HG03025 (cell line): ENCODE measurements around the gene ALDH3B2.
"Not testable (repeated sequence)": the region's sequence is repeated elsewhere in the genome, so short reads cannot be mapped to it uniquely, and the experiment has no call there.

Experiments used
- ATAC-seq: cut with Tn5 transposase; IDR thresholded peaks from one replicate; pipeline ENCODE4 v1.9.1; 2021; ENCODE audit warnings: mild to moderate bottlenecking, moderate library complexity; ENCODE audit not compliant: unreplicated experiment, low FRiP score

ALDH3B2 gene

DNA sequence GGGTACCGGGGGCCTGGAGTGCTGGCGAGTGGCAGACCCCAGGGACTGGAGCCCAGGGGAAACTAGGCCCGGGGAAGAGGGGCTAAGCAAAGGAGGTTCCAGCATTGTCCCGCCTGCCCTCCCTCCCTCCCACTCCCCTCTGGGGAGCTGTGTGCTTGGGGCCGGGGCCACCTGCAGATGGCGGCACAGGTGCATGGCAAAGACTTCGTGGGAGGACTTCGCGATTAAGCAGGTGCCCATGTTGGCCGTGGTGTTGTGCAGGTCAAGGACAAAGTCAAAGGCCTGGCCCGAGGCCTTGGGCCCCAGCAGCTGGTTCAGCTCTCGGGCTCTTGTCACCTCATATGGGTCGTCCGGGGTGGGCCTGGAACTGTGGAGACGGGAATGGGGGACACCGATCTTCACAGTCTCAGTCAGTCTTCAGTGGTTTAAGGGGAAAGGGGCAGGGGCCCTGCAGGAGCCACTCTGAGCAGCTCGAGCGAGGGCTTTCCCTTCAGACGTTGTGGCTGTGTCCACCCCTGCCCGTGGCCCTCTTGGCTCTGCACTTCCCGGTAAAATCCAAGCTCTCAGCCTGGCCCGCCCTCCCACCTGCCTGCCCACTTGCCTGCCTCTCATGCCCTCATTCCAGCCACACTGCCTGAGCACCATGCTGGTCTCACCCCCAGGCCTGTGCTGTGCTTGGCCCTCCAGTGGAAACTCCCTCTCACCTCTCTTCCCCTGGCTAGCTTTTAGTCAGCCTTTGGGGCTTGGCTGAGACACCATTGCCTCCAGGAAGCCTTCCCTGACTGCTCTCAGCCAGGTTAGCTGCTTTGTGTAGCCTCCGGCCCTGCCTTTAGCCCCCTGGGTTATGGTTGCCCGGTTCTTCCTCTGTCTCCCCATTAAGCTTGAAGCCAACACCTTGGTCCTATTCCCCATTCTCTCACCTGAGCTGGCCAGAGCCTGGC is 28.6 kb downstream of the ALDH3B2 start:
- ATAC-seq: no peak

- ATAC-seq: no peak
These were observed 29.7 kb downstream of the ALDH3B2 start for GRCh38 chr11:67644472-67645418.

DNA sequence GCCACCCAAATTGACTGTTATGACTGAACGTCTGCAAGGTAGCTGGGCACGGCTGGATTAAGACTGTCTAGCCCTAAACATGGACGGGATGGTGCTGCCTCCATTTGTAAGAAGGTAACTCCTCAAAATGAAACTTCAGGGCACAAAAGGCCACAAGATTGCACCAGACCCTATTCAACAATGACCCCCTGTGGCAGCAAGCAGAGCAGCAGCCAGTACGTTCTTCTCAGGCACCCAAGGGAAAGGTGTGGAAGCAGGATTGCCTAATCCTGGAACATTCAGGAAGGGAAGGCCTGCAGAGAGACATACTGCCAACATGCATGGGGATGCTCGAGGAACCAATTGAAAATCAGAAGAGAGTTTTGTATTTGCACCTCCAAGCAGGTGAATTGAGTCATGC is 30.4 kb downstream of the ALDH3B2 start:
- ATAC-seq: no peak

- no peak for ATAC-seq
These were observed 32.0 kb downstream of the ALDH3B2 start for GRCh38 chr11:67642173-67643120.

GRCh38 chr11:67641338-67642172 is 32.9 kb downstream of the ALDH3B2 start:
- no peak for ATAC-seq

DNA sequence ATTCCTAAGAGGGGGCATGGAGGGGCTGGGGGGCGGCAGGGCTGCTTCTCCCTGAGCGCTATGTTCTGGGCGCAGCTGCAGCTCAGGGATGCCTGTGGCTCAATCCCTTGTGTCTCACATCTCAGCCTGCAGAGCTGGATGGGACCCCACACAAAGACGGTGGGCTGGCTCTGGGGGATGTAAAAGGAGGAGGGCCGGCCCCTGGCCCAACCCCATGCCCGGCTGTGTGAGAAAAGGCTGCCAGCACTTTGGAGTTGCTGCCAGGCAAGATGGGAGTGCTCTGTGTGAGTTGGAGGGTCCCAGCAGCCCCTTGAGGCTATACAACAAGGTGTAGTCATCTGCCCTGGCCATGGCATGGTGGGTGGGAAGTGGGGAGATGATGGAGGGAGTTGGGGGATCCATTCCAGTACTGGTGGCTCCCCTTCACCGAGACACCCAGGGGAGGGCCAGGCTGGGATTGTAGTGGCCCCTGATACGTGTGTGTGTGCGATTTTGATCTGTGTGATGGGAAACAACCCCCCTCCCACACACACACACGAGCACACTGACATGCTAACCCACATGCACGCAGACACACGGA is 33.6 kb downstream of the ALDH3B2 start:
- no peak for ATAC-seq

GRCh38 chr11:67640021-67640757 is 34.2 kb downstream of the ALDH3B2 start:
- ATAC-seq: no peak

DNA sequence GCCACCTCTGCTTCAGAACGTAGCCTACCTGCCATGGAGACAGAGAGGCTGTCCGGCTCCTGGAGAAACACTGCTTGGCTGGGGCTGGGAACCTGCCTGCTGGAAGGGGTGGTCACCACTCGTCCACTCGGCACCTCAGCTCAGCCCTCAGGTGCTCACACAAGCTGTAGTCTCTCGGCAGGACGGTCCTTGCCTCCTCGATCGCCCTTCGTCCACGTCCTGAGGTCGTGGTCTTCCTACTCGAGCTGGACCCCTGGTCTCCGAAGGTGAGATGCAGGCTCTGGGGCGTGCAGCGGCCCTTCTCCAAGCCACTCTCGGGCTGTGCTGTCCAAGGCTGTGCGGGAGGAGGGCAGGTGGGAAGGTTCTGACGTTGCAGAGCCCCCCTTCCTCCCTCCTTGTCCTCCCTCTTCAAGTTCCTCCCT is 35.0 kb downstream of the ALDH3B2 start, which contains the start of gene TBX10:
TBX10 (minus strand) TSS at position 326 of the 422 bp plus-strand sequence; CDS start at position 35, 291 bp downstream.
- no peak for ATAC-seq

DNA sequence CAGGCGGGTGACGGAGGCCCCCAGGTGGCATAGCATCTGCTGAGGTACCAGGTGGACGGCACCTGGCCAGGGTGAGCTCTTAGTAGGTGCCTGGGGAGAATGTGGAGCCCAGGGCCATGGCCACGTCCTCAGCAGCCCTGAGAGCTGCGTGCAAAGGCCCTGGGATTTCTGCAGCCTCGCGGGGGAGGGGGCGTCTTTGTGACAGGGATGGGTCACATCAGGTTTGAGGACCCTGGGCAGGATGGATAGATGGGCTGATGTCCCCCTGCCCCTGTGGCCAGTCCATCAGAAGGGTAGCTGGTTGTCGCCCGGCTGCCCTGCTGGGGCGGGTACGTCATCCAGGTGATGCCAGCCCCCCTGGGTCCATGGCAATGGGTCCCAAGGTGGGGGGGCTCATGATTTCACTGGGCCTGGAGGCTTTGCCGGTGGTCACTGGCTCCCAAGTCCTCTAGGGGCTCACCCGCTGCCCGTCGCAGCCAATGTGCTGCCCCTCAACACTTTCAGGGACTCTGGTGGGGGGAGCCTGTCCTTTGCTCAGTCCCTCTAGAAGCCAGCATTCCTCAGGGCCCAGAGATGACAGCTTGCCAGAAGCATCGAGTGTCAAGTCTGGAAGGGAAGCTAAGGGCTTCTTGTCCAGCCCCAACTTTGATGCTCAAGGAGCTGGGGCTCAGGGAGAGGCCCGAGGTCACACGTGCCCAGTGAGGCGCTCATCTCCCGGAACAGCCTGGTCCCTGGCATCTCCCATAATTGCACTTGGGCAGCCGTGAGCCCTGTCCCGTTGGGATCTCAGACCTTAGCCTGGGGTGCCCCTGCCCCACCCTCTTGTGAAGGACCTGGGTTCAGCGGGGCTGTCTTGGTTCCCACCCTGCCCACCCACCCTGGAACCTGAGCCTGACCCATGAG is 35.6 kb downstream of the ALDH3B2 start:
- ATAC-seq: no peak

DNA sequence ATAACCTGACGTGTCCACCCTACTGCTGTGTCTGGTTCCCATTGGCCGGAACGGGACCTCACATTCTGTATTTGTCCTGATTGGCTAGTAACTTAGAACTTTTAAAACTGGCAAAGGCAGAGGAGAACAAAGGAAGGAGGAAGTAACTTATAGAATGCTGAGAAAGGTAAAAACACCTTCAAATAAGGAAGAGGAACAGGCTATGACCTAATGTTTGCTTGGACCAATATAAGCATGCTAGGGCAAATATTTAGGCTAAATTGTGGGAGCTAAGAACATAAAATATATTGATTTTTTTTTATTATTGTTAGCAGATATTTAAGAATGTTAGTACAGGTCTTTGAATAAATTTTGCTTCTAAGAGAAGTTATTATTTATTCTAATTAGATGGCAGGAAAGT is 37.0 kb downstream of the ALDH3B2 start:
- not testable (repeated sequence) for ATAC-seq

- no peak for ATAC-seq
These were observed 37.5 kb downstream of the ALDH3B2 start for GRCh38 chr11:67636962-67637361.

DNA sequence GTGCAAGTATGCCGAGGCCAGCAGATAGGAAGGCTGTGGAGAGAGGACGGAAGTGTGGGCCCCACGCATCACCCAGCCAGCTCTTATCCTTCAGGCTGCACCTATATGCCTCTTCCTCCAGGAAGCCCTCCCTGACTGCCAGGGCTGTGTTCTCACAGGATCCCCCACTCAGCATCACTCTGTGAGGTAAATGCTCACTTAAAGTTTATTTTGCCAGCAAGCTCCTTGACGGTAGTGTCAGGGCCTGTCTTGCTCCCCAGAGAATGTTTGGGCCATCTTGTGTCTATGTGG is 39.2 kb downstream of the ALDH3B2 start:
- ATAC-seq: no peak

DNA sequence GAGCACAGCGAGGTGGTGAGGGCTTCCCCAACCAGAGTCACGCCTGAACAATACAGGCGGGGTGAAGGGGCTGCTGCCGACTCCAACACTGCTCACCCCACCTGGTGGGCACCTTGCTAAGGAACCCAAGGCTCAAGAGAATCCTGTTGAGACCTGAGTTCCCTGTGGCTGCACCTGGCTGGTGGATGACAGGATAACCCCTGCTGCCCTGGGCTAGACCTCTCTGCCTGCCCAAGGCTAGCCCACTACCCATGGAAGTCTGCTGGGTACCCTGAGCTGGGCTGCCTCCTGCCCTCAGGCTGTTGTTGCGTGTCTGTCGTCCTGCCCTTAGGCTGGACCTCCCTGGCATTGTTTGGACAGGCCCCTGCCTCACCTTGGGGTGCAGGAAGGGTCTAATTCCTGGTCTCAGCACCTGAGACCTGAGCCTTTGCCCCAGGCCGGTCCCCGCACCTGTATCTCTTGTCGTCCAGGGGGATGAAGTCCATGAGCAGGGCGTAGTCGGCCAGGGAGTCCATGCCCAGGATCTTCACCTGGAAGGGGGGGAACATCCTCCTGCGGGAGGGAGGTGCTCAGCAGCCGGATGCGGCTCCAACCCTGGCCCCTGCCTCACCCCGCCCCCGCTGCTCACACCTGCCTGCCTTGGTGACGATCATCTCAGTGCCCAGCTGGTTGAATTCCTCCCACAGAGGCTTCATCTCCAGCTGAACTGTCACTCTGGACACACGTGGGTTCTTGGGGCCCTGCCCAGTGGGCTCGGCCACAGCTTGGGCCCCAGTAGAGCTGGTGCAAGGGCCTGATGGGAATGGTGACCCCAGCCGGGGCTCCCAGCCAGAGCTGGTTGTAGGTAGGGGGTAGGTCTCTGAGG is 39.8 kb downstream of the ALDH3B2 start:
- ATAC-seq: no peak

DNA sequence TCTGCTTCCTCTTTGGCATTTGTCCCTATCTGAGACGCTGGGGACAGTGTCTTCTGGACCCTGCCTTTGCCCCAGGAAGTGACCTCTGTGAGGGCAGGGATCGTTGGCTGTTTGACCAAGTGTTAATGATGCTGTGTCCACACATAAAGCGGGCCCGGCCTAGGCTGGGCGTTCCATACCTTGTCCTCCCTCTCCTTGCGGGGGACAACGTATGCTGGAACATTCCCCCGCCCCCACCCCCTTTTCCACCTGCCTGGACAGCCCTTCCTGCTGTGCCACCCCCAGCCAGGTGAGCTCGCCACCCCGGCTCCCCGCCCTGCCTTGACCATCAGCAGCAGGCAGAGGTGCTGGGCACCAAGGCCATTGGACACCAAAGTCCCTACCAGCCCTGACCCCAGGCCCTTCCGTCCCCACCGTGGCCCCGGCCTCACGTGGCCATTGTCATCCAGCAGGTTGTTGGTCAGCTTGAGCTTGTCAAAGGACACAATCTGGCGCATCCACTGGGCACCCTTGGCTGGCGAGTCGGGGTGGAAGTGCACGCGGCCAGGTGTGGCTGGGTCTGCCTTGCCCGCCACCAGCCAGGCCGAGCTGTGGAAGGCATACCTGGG is 40.6 kb downstream of the ALDH3B2 start:
- no peak for ATAC-seq

DNA sequence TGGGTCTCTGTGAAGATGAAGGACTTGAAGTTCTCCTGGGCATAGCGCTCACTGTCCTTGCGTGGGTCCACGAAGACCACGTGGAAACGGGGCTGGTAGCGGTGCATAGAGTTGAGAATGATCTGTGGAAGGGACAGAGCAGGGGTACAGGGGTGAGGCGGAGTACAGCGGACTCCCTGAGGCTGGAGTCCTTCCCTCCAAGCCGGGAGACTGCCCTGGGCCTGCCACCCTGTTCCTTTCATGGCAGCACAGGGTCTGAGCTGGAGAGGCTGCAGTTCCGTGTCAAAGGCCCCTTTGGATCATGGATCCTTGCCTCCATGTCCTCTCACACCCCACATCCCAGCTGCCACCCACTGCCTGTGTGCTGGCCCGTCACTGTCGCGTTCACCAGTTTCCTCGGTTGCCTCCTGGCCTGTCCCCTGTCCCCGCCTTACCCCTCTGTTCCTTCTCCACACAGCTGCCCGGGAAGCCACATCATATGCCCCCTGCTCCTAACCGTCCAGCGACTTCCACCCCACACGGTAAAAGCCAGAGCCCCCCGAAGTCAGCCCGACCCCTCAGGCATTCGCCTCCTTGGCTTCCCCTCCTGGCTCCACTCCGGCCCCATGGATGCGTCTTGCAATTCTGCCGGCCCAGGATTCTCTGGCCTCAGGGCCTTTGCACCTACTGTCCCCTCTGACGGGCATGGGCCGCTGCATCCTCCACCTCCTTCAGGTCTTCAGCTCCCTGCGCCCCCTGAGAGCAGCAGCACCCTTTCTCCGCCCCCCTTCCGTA is 41.3 kb downstream of the ALDH3B2 start:
- no peak for ATAC-seq
